Left lung (tissue), 10 donors: ENCODE measurements around the gene NKTR. TPM values are rescaled to one million over a fixed set of nuclear protein-coding genes. Genes with fewer than 3 reads are reported as not detected.

Experiments used
- ATAC-seq: fragments of 200-7000 bp; cut with Tn5 transposase; one replicate; pipeline ENCODE4 v1.9.1; 2020; ENCODE audit warnings: moderate library complexity
- DNase-seq, 4 donors: peaks; one replicate each; pipeline ENCODE4 v3.0.0-alpha.2; 2013 to 2020
- H3K27ac ChIP-seq, 2 donors: fragments of 200-600 bp; sonication (generic) in 1 of 2; one replicate each; pipeline versions ENCODE4 v1.5.0 to v1.8.0; 2020 to 2021
- H3K27me3 ChIP-seq, 2 donors: fragments of 200-600 bp; sonication (generic) in 1 of 2; one replicate each; pipeline versions ENCODE4 v1.5.0 to v1.8.0; 2020 to 2021
- H3K36me3 ChIP-seq, 2 donors: fragments of 200-600 bp; sonication (generic) in 1 of 2; one replicate each; pipeline versions ENCODE4 v1.5.0 to v1.8.0; 2020 to 2021
- H3K4me1 ChIP-seq, 2 donors: fragments of 200-600 bp; one replicate each; pipeline ENCODE4 v1.8.0; 2021
- H3K4me3 ChIP-seq, 2 donors: fragments of 200-600 bp; sonication (generic) in 1 of 2; one replicate each; pipeline versions ENCODE4 v1.5.0 to v1.8.0; 2020 to 2021; ENCODE audit warnings: mild to moderate bottlenecking in 1 of 2
- H3K9me3 ChIP-seq, 2 donors: fragments of 200-600 bp; sonication (generic) in 1 of 2; one replicate each; pipeline versions ENCODE4 v1.5.0 to v1.8.0; 2020 to 2021
- CTCF ChIP-seq, 2 donors: fragments of 200-600 bp; sonication (generic) in 1 of 2; IDR thresholded peaks; one replicate each; pipeline versions ENCODE4 v1.5.0 to v1.8.0; 2021; ENCODE audit warnings: antibody characterized with exemption in 2 of 2
- intact Hi-C, 2 donors: fragments of 100-400 bp; cut with DNase I; formaldehyde crosslinking; loops; one replicate each; pipeline versions ENCODE4 v1.11.2 to v1.14.2; 2022
- polyA plus RNA-seq, 6 donors: library from polyadenylated mRNA; unstranded; fragments of 120-200 nt; gene quantifications; one replicate each; pipeline ENCODE4 v1.2.1, GENCODE V29; 2013; ENCODE audit not compliant: insufficient read length in 6 of 6
- total RNA-seq, 2 donors: library from RNA; stranded (reverse); fragmentation: NEBNext Ultra II Directional; extraction: Animal tissue kit (Norgen Biotek cat#: 25700); gene quantifications; one replicate each; pipeline ENCODE4 v1.2.1, GENCODE V29; 2021
- donor health status: DM: no; HTN: yes; CAD: no.
- donor health status: DM: no; HTN: no; CAD: no.

The NKTR gene
- total and polyA plus RNA-seq, 8 donors: 53.7 to 254 (median 207) TPM

GRCh38 chr3:42657675-42658074, 57.2 kb downstream of the NKTR start:
- no peak for ATAC-seq

GRCh38 chr3:42658091-42658770, 57.7 kb downstream of the NKTR start:
- peak overlapping the region in 1 of 2 donors; percentile 31 for H3K27ac ChIP-seq
- no peak overlapping the region for H3K4me3 ChIP-seq
- H3K27me3 ChIP-seq: no peaks in the 10 kb centered on the region
- ATAC-seq (no peak), DNase-seq (peak in 1 of 4 donors; percentile 78)
- peaks cover 12 to 37% of the 10 kb centered on the region in 2 donors for H3K4me1 ChIP-seq
- intact Hi-C loops: no loop called here
- TF ChIP-seq CTCF (IDR thresholded peaks at IDR 0.05): no peak
- H3K9me3 ChIP-seq: no peaks in the 10 kb centered on the region
- H3K36me3 ChIP-seq: peaks cover 0 to 39% of the 10 kb centered on the region in 2 donors

More at GRCh38 chr3:42657675-42658074, 57.2 kb downstream of the NKTR start:
- no peak for TF ChIP-seq CTCF (IDR thresholded peaks at IDR 0.05)
- Histone ChIP-seq H3K9me3 (no peaks in the 10 kb centered on the region), H3K27me3 (no peaks in the 10 kb centered on the region), H3K4me3 (no peak overlapping the region), H3K4me1 (peaks cover 16 to 43% of the 10 kb centered on the region in 2 donors), H3K36me3 (peaks cover 0 to 39% of the 10 kb centered on the region in 2 donors), H3K27ac (no peak overlapping the region)
- intact Hi-C loops: no loop called here
- no peak for DNase-seq

GRCh38 chr3:42658771-42659390, 58.4 kb downstream of the NKTR start:
- H3K27ac ChIP-seq: peak overlapping the region in 1 of 2 donors; percentile 31
- H3K27me3 ChIP-seq: no peaks in the 10 kb centered on the region
- ATAC-seq: no peak
- H3K36me3 ChIP-seq: peaks cover 0 to 40% of the 10 kb centered on the region in 2 donors
- TF ChIP-seq CTCF (IDR thresholded peaks at IDR 0.05): no peak
- no peaks in the 10 kb centered on the region for H3K9me3 ChIP-seq
- peak in 1 of 4 donors; percentile 81 for DNase-seq
- H3K4me3 ChIP-seq: no peak overlapping the region
- H3K4me1 ChIP-seq: peaks cover 7 to 31% of the 10 kb centered on the region in 2 donors
- intact Hi-C loops: no loop called here

GRCh38 chr3:42659451-42660130, 59.1 kb downstream of the NKTR start:
- Histone ChIP-seq H3K4me1 (peaks cover 7 to 29% of the 10 kb centered on the region in 2 donors), H3K27ac (peak overlapping the region in 1 of 2 donors; percentile 31), H3K27me3 (no peaks in the 10 kb centered on the region), H3K4me3 (no peak overlapping the region), H3K36me3 (peaks cover 0 to 47% of the 10 kb centered on the region in 2 donors), H3K9me3 (no peaks in the 10 kb centered on the region)
- ATAC-seq: no peak
- DNase-seq: peak in 1 of 4 donors; percentile 81
- intact Hi-C loops: no loop called here
- TF ChIP-seq CTCF (IDR thresholded peaks at IDR 0.05): no peak
